G401 (cell line): ENCODE measurements around the gene LMTK2. TPM values are rescaled to one million over a fixed set of nuclear protein-coding genes. Genes with fewer than 3 reads are reported as not detected.

Source experiments
- DNase-seq: peaks from one replicate; pipeline ENCODE4 v3.0.0-alpha.2; 2015; ENCODE audit warnings: low spot score
- in situ Hi-C: cut with HindIII; loops from 2 replicates; pipeline ENCODE4 v1.10.0; 2016; ENCODE audit warnings: low sequenced_read_pairs, mixed read lengths
- total RNA-seq: library from RNA; depleted of rRNA; stranded (reverse); fragments of >200 nt; shearing (Covaris generic); gene quantifications from 2 replicates; pipeline ENCODE4 v1.2.3, GENCODE V29; 2014

LMTK2 gene
- total RNA-seq, 1 experiment from 2014 or later: 9.4 TPM

DNA sequence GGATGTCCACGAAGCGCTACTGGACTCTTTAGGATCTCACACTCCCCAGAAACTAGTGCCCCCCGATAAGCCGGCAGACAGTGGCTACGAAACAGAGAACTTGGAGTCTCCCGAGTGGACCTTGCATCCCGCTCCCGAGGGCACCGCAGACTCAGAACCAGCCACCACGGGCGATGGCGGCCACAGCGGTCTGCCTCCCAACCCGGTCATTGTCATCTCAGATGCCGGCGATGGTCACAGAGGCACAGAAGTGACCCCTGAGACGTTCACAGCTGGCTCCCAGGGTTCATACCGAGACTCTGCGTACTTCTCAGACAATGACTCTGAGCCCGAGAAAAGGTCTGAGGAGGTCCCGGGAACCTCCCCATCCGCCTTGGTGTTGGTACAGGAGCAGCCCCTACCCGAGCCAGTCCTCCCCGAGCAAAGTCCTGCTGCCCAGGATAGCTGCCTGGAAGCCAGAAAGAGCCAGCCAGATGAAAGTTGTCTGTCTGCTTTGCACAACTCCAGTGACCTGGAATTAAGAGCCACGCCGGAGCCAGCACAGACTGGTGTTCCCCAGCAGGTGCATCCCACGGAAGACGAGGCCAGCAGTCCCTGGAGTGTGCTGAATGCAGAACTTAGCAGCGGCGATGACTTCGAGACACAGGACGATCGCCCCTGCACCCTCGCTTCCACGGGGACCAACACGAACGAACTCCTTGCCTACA lies 87.0 kb downstream of the LMTK2 start:
- in situ Hi-C loops: no loop called here
- DNase-seq: no peak

- in situ Hi-C loops: no loop called here
- no peak for DNase-seq
Observed at GRCh38 chr7:98194186-98194585, 87.5 kb downstream of the LMTK2 start.

DNA sequence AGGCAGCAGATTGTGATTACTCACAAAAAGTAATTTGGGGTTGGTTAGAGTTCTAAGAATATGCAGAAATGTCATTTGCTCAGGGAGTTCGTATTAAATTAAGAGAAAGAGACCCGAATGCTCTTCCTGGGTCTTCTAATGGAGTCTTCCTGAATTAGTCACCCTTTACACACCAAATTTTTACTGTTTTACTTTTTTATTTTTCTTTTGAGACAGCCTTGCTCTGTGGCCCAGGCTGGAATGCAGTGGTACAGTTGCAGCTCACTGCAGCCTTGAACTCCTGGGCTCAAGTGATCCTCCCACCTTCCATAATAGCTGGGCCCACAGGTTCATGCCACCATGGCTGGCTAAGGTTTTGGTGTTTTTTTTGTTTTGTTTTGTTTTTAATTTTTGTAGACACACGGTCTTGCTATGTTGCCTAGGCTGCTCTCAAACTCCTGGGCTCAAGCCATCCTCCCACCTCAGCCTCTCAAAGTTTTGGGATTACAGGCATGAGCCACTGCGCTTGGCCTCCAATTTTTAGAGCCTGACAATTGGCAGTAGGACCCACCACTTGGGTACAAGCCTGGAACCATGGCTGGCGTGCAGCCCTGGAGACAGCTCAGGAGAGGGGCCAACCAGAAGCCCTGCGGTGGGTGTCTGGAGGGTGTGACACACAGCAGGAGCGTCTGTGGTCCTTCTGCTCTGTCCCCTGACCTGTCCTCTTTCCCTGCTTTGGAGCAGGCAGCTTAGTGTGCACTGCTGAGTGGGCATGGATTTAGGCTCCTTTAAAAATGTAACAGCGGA lies 88.2 kb downstream of the LMTK2 start:
- peak; percentile 11 for DNase-seq
- in situ Hi-C loops: no loop called here

DNA sequence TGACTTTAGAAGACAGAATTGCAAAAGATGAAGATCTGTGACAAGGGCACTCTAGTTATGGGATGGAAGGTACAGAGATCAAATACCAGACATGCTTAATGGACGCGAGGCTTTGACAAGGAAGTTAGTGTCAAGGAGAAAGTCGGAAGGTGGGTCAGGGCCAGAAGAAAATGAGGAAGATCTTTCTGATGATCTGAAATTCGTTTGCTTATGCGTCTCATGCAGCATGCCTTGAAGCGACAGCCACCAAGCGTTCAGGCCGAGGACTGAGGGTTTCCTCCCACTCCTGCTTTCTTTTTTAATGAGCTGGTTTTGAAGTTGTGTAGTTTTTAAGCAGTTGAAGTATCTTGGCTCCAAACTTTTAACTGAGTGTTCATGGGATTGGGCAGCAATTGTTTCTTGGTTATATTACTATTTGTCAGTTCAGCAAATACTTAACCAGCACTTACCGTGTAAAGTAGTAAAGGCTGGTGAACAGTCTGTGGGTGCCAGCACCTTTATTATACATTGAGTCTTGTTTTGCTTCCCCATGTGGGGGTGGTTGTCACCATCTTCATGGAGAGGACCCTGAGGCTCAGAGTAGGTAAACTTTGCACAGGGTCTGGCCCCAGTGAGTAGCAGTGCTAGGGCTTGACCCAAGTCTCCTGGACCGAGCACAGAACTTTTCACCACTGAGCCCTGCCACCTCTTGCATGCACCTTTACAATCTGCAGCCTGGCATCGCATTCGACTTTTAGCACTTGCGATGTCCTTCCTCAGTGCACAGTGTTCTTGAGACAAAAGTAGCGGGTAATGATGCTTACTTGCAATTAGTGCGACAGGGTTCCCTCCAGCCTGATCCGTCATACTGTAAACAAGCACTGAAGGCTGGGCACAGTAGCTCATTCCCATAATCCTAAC lies 90.3 kb downstream of the LMTK2 start:
- in situ Hi-C loops: no loop called here
- DNase-seq: no peak

DNA sequence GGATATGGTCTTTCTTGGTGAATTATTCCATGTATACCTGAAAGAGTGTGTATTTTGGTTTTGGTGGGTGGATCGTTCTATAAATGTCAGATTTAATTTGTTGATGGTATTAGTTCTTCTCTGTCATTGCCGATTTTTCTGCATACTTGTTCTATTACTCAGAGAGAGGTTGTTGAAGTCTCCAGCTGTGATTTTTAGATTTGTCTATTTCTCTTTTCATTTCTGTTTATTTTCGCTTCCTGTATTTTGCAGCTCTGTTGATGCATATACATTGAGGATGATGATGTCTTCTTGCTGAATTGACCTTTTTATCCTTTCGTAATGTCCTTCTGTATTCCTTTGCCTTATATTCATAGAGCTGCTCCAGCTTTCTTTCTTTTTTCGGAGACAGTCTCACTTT lies 92.5 kb downstream of the LMTK2 start:
- no peak for DNase-seq
- in situ Hi-C loops: no loop called here

DNA sequence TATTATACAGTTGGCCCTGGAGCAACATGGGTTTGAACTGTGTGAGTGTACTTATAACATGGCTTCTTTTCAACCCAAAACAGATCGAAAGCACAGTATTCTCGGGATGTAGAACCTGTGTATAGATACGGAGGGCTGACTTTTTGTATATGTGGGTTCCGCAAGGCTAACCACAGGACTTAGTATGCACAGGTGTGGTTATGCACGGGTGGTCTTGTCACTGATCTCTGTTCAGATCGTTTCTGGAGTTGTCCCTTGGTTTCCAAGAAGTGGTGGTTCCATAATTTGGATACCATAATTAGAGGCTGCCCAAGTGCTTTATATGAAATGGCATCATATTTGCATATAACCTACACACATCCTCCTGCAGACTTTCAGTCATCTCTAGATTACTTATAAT lies 93.7 kb downstream of the LMTK2 start:
- in situ Hi-C loops: no loop called here
- no peak for DNase-seq

DNA sequence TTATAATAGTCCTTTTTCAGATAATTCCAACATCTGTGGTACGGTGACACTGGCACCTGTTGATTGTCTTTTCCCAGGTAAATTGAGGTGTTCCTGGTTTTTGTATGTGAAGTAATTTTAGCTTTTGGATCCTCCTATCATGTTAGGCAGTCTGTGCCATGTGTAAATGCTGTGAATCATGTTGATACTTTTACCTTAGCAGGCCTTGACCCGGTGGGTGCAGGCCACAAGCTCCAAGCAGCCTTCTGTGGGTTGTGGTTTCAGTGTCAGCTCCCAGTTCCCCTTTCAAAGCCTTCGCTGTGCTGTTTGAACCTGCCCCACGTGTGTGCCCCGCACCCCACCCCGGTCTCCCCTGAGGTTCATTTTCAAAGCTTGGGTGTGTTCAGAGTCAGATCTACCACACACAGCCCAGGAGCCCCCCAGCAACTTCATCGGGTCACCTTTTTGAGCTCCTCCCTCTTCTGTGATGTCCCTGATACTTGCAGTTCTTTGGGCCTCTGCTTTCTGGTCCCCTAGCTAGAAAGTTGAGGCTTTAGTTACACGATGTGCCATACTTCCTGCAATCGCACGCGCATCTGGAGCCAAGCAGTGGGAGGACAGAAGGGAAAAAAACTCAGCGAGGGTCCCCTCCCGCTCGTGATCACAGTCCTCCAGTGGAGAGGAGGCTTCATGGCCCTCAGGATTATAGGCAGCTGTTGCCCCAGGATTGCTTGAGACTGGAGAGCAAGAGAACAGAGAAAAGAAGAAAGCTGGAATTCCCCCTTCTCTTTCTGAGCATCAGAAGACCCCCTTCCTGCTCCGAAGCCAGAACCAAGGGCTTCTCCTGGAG lies 95.9 kb downstream of the LMTK2 start:
- in situ Hi-C loops: no loop called here
- no peak for DNase-seq

GRCh38 chr7:98203261-98203963 lies 96.8 kb downstream of the LMTK2 start:
- in situ Hi-C loops: no loop called here
- no peak for DNase-seq

- no peak for DNase-seq
- in situ Hi-C loops: no loop called here
Observed at GRCh38 chr7:98203964-98204605, 97.4 kb downstream of the LMTK2 start.

- no peak for DNase-seq
- in situ Hi-C loops: no loop called here
Observed at GRCh38 chr7:98204670-98205069, 98.0 kb downstream of the LMTK2 start.

GRCh38 chr7:98205162-98205845 lies 98.6 kb downstream of the LMTK2 start:
- DNase-seq: no peak

DNA sequence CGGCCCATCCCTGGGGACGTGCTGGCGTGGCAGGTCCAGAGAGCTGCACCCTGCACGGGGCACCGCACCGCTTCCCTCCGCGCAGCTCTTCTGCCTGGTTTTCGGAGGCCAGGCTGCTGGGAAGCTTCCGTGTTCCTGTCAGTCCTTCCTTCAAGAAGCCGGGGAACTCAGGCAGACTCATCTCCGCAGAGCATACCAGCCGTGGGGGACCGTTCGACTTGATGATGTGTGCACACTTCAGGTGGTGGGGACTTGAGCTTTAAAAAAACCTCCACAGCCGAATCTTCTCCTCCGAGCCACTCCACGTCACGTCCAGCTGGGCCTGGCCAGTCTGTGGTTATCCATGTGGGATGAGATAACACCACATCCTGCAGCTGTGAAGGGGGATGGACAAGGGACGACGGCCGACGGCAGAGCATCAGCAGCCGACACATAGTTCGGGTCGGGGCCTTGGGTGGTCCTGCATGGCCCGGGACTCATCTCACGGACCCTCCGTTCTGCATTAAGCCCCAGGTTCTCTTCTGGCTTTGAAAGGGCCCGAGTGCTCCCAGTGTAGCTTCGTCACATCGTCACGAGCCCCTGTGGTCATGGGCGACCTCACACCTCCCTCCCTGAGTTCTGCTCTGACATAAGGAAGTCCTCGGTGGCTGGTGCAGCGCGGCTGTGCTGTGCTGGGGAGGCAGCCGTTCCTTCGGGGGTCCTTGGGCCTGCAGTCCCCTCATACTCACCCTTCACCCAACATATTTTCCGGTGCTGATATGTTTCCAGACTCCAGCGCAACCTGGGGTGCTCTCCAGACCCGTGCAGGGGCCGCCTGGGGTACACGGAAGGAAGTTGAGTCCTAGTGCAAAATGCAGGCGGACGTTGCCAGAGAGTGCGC lies 100.0 kb downstream of the LMTK2 start:
- in situ Hi-C loops: no loop called here
- no peak for DNase-seq

More at GRCh38 chr7:98205162-98205845, 98.6 kb downstream of the LMTK2 start:
- in situ Hi-C loops: no loop called here

DNA sequence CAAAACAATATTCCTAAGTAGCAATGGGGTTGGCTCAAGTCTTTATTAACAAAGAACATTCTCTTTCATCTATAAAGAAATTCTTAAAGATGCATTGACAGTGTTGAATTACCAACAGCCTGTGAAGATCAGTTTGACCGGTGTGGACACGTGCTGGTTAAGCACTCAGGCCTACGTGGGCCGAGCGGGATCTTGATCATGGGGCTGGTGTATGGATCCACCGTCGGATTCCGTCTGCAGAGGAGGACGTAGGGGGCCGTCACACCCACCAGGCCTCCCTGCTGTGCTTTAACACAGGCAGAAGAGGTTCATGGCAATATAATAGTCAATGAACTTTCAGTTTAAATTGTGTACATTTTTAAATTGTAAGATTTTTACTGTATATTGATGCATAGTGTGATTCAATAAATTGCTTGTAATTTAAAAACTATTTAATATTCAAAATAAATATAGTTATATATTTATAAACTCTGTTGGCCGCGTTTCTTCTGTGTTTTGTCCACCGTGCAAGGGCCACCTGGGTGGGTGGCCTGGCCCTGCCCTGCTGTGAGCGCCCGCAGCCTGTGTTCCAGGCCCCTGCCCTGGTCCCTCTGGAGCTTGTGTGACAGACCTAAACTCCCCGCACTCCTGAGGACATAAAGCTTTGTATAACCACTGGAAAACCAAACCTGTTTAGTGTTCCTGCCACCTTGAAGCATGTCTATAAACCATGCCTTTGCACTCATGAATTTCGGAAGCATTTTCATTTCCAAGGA lies 102.7 kb downstream of the LMTK2 start:
- DNase-seq: no peak
- in situ Hi-C loops: no loop called here

DNA sequence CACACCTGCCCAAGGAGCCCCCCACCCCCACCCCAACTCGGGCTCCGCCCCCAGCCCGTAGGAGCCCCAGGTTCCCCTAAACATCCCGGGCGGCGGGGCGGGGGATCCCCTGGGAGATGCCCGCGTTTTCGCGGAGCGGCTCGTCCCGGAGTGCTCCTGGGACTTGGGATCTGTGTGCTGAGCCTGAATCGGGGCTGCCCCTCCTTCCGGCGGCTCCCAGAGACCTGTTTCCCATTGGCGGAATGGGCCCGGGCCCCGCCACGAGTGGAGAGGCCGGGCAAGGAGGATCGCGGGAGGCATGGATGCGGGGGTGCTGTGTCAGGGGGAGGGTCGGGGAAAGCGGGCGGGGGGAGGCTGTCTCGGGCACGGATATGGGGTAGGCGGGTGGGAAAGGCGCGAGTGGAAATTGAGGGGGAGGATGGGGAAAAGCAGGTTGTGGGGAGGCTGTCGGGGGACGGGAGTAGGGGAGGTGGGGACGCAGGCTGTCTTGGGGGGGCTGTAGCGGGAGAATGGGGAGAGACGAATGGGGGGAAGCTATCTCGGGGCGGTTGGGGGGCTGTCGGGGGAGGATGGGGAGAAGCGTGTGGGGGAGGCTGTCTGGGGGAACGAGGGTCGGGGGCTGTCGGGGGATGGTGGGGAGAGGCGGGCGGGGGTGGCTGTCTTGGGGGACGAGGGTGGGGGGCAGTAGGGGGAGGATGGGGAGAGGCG lies 104.0 kb downstream of the LMTK2 start:
- DNase-seq: no peak
- in situ Hi-C loops: no loop called here

- DNase-seq: no peak
- in situ Hi-C loops: no loop called here
Observed at GRCh38 chr7:98211221-98211675, 104.6 kb downstream of the LMTK2 start, which contains the start of gene BHLHA15. Gene BHLHA15 (plus strand): TSS chr7:98211439. CDS start chr7:98212310, 871 bp downstream.
